ENCODE data around the gene CPVL. TPM values are rescaled to one million over a fixed set of nuclear protein-coding genes. Genes with fewer than 3 reads are reported as not detected.

The CPVL gene
- total and polyA plus RNA-seq, 2 of the 8 experiments (the other 6 are each of a cell fraction or from before 2014, with no cell fraction given), result 40.0 to 55.0 TPM

- H3K79me1 ChIP-seq (ENCODE audit: low read depth, low read length), result no peaks in the 10 kb centered on the region
- H3K23me2 ChIP-seq (ENCODE audit: low read depth, low read length), result peaks cover 13% of the 10 kb centered on the region
- DNase-seq (ENCODE audit: low read depth in 1 of 2, low spot score in 2 of 2), result no peak
- no peaks in the 10 kb centered on the region for H3K9me3 ChIP-seq (ENCODE audit: insufficient read depth in 2 of 2, low read depth in 1 of 2, low read length in 1 of 2)
- H3K27me3 ChIP-seq (replicated peaks in 1 of 4; ENCODE audit: control insufficient read depth in 3 of 4, extremely low read depth in 1 of 4, insufficient read depth in 3 of 4, low read length in 3 of 4), result peaks cover 0 to 10% (median 4%) of the 10 kb centered on the region in 4 experiments; a peak in 5 of 7 replicates
- H3K4me1 ChIP-seq (replicated peaks in 1 of 4; ENCODE audit: control insufficient read depth in 3 of 4, insufficient read depth in 4 of 4, low read length in 3 of 4), result peaks cover 0 to 3% (median 0%) of the 10 kb centered on the region in 4 experiments; a peak in 3 of 7 replicates
- no peak overlapping the region for H3K56ac ChIP-seq (replicated peaks; ENCODE audit: insufficient read length, low read depth, low read length)
- no peak overlapping the region for H2AFZ ChIP-seq (ENCODE audit: low read length)
- no peak overlapping the region for H2BK15ac ChIP-seq (ENCODE audit: low read length)
- no peaks in the 10 kb centered on the region for H3K36me3 ChIP-seq (ENCODE audit: control insufficient read depth in 2 of 4, insufficient read depth in 4 of 4, low read length in 3 of 4)
- WGBS, 2 experiments (ENCODE audit: extremely low coverage in 1 of 2, insufficient coverage in 1 of 2, insufficient read length in 1 of 2, insufficient replicate concordance in 2 of 2, low coverage in 1 of 2, low lambda C conversion rate in 2 of 2, missing lambda C conversion rate in 1 of 2), result 88% methylated on average over 11 of the region's 12 CpGs; no CpG with 5 or more reads in 1 of the 2 experiments
- no peak overlapping the region for H3K4ac ChIP-seq (replicated peaks; ENCODE audit: insufficient read length, low read depth, low read length)
- H3K14ac ChIP-seq (ENCODE audit: insufficient read length), result no peak overlapping the region
- no peaks in the 10 kb centered on the region for H3K79me2 ChIP-seq (ENCODE audit: control insufficient read depth in 1 of 2, insufficient read depth in 2 of 2, low read length in 2 of 2)
- no peak overlapping the region for H4K8ac ChIP-seq (ENCODE audit: extremely low read depth, insufficient read depth, low read length)
- H2BK20ac ChIP-seq (ENCODE audit: low read length), result no peak overlapping the region
- no peak overlapping the region for H2BK12ac ChIP-seq (ENCODE audit: low read depth, low read length)
- H4K20me1 ChIP-seq (replicated peaks in 1 of 2; ENCODE audit: control insufficient read depth in 1 of 2, insufficient read depth in 2 of 2, low read length in 2 of 2), result no peaks in the 10 kb centered on the region
- CTCF ChIA-PET (ENCODE audit: partially characterized antibody), result interaction anchor here (0.6 to 1.8 kb wide), 4 partner anchors 41 to 222 kb away, joined by 3 to 5 read pairs (median 4); no protein-coding TSS in a partner anchor
- H3K23ac ChIP-seq (ENCODE audit: insufficient read length), result no peak overlapping the region
- no peak overlapping the region for H3K27ac ChIP-seq (ENCODE audit: low read depth, low read length)
- H2BK5ac ChIP-seq (ENCODE audit: low read depth, low read length), result no peak overlapping the region
- no peak overlapping the region for H2AK5ac ChIP-seq (ENCODE audit: low read depth, low read length)
- no peak for FAIRE-seq
- no peak overlapping the region for H4K5ac ChIP-seq (ENCODE audit: insufficient read length, low read depth, low read length)
- H3K4me2 ChIP-seq (ENCODE audit: insufficient read depth in 1 of 2, low read depth in 2 of 2, low read length in 2 of 2), result no peak overlapping the region
- no peak overlapping the region for H3K4me3 ChIP-seq (ENCODE audit: extremely low read depth in 1 of 4, insufficient read depth in 2 of 4, low read depth in 3 of 4, low read length in 4 of 4)
- H2BK120ac ChIP-seq (replicated peaks; ENCODE audit: low read depth, low read length), result no peak overlapping the region
- POLR2A ChIA-PET (ENCODE audit: partially characterized antibody), result no interaction called here
- no peak overlapping the region for H3K18ac ChIP-seq (ENCODE audit: extremely low read depth, low read length)
- no peak overlapping the region for H4K91ac ChIP-seq (replicated peaks; ENCODE audit: insufficient read length, low read length)
- H3K9ac ChIP-seq (replicated peaks in 1 of 4; ENCODE audit: extremely low read depth in 1 of 4, low read depth in 3 of 4, low read length in 3 of 4), result no peak overlapping the region
- TF ChIP-seq CHD2 (IDR thresholded peaks at IDR 0.05; ENCODE audit: low read length) (no peak), SUZ12 (IDR thresholded peaks at IDR 0.05; ENCODE audit: low read length) (no peak), ATF3 (IDR thresholded peaks at IDR 0.05; ENCODE audit: insufficient read depth, low read depth, low read length) (no peak), TCF12 (IDR thresholded peaks at IDR 0.05; ENCODE audit: low read depth, low read length) (no peak), KDM1A (IDR thresholded peaks at IDR 0.05; ENCODE audit: borderline replicate concordance, low read length) (no peak), POLR2AphosphoS5 (IDR thresholded peaks at IDR 0.05; ENCODE audit: low read depth, low read length) (no peak), RNF2 (IDR thresholded peaks at IDR 0.05; ENCODE audit: borderline replicate concordance, low read depth, low read length, missing control alignments, poor library complexity, severe bottlenecking) (no peak), SP4 (IDR thresholded peaks at IDR 0.05; ENCODE audit: low read length) (no peak), POLR2A (IDR thresholded peaks at IDR 0.05; ENCODE audit: control extremely low read depth in 1 of 2, low read depth in 2 of 2, low read length in 2 of 2) (no peak), NANOG (IDR thresholded peaks at IDR 0.05; ENCODE audit: insufficient read depth, low read depth, low read length, poor library complexity, severe bottlenecking) (no peak), MAFK (IDR thresholded peaks at IDR 0.05; ENCODE audit: low read depth, low read length) (no peak), SIX5 (IDR thresholded peaks at IDR 0.05; ENCODE audit: low read depth, low read length) (no peak), SIN3A (conservative IDR thresholded peaks at IDR 0.05 in 1 of 2, IDR thresholded peaks at IDR 0.05 in 1 of 2; ENCODE audit: low read depth in 1 of 2, low read length in 2 of 2) (no peak), SRF (IDR thresholded peaks at IDR 0.05; ENCODE audit: low read depth, low read length) (no peak), SP1 (IDR thresholded peaks at IDR 0.05; ENCODE audit: low read depth, low read length) (no peak)
Observed at GRCh38 chr7:29149036-29149435, 2.7 kb upstream of the CPVL start.

All from H1 (cell line).